Stimulated activated CD4-positive, alpha-beta T cell treated with anti-CD3 and anti-CD28 coated beads, Interleukin-15, amount 100 ng/mL, for 24 hours (primary cell): Measurements from ENCODE around the gene ARHGAP35.

ENCODE experiments used
- DNase-seq: peaks from one replicate; pipeline ENCODE4 v3.0.0-alpha.2; 2020

ARHGAP35 gene

DNA sequence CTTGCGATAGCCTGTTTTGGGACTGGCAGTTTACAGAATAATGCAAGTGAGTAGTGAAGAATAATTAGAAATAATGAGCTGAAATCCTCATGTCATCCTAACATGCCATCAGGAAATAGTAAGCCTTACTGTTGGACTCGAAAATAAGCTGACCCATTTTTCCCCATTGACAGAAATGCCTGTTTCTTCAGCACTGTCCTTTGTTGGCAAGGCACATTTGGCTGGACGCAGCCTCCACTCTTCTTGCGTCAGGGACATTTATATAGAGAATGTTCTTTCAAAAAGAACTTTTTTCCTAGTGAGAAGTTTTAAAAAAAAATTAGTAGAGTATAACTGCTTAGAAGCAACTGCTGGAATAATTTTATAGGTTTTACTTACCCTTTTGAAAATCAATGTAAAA, 47.1 kb downstream of the ARHGAP35 start:
- no peak for DNase-seq

DNA sequence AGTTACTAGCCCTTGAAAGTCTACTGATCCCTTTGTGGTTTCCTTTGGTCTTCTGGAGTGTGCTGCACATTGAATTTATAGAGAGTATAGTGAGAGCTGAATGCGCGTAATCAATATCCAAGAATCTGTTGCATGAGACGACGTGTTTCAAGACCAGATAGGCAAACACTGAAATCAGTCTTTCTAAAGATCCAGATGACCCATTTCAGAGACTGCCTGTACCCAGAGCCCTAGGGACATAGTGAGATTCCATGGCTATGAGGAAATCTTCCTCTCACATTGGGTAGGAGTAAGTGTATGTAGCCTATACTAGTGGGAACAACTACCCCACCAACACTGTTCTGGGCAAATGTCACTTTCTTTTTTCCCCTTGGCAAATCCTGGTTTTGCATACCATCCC, 48.6 kb downstream of the ARHGAP35 start:
- DNase-seq, result no peak
